NCI-H524 (cell line): ENCODE results near the gene CADPS.
A peak's percentile ranks its signal among the peaks of the same experiment; 100 is the strongest.

Source experiments
- DNase-seq, 2 experiments: peaks; one replicate each; lab custom pipeline; 2025; lab: John Stamatoyannopoulos, UW

CADPS gene

GRCh38 chr3:62636235-62636826 is 238.9 kb downstream of the CADPS start:
- DNase-seq, result no peak

GRCh38 chr3:62632510-62633294 is 242.5 kb downstream of the CADPS start:
- peak in 1 of 2 experiments; percentile 15 for DNase-seq

GRCh38 chr3:62631488-62631887 is 243.7 kb downstream of the CADPS start:
- no peak for DNase-seq

GRCh38 chr3:62630664-62631063 is 244.6 kb downstream of the CADPS start:
- DNase-seq, result no peak

GRCh38 chr3:62625268-62625667 is 249.9 kb downstream of the CADPS start:
- no peak for DNase-seq

GRCh38 chr3:62624185-62624584 is 251.0 kb downstream of the CADPS start:
- no peak for DNase-seq

GRCh38 chr3:62622553-62623174 is 252.6 kb downstream of the CADPS start:
- DNase-seq, result peak; percentile 37 to 74

GRCh38 chr3:62621925-62622324 is 253.3 kb downstream of the CADPS start:
- no peak for DNase-seq

GRCh38 chr3:62621176-62621575 is 254.0 kb downstream of the CADPS start:
- DNase-seq, result no peak

- DNase-seq, result no peak
These were observed 259.9 kb downstream of the CADPS start for GRCh38 chr3:62615258-62615849.

GRCh38 chr3:62614527-62614926 is 260.7 kb downstream of the CADPS start:
- DNase-seq, result no peak

- DNase-seq, result no peak
These were observed 263.5 kb downstream of the CADPS start for GRCh38 chr3:62611541-62612240.

GRCh38 chr3:62607287-62608029 is 267.8 kb downstream of the CADPS start:
- DNase-seq, result no peak

- peak; percentile 10 to 39 for DNase-seq
These were observed 269.7 kb downstream of the CADPS start for GRCh38 chr3:62605413-62606068.

GRCh38 chr3:62604751-62605351 is 270.4 kb downstream of the CADPS start:
- DNase-seq, result no peak

- DNase-seq, result no peak
These were observed 270.9 kb downstream of the CADPS start for GRCh38 chr3:62604298-62604697.

- DNase-seq, result peak in 1 of 2 experiments; percentile 38
These were observed 272.2 kb downstream of the CADPS start for GRCh38 chr3:62602987-62603386.

- peak; percentile 55 to 76 for DNase-seq
These were observed 273.0 kb downstream of the CADPS start for GRCh38 chr3:62602129-62602770.

GRCh38 chr3:62601238-62602070 is 273.8 kb downstream of the CADPS start:
- peak; percentile 63 to 83 for DNase-seq
